Measurements from ENCODE around the gene DCAF12L1. TPM values are rescaled to one million over a fixed set of nuclear protein-coding genes. Genes with fewer than 3 reads are reported as not detected.

Gene DCAF12L1
- total RNA-seq, 2 donors from 2014 or later, result 1.9 to 2.8 TPM

DNA sequence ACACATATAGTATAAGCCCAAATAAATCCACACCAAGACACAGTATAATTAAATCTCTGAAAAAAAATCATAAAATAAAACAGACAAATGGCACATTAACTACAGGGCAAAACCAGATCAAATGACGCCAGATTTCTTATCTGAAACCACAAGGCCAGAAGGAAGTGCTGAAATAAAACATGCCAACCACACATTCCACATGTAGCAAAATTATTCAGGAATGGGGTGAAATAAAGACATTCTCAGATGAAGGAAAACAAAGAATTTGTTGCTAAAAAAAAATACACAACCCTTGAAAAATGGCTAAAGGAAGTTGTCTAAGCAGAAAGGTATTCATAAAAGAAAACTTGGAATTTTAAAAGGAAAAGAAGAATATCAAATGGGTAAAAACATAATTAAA lies 4.5 kb upstream of the DCAF12L1 start:
- H3K4me1 Mint-ChIP-seq, result no peaks in the 10 kb centered on the region
- no peaks in the 10 kb centered on the region for H3K36me3 Mint-ChIP-seq (ENCODE audit: low read depth)
- peaks cover 27% of the 10 kb centered on the region for H3K27me3 Mint-ChIP-seq (ENCODE audit: insufficient read depth)
- no peak overlapping the region for H3K27ac ChIP-seq (ENCODE audit: low read depth, low read length)
- no peak for DNase-seq
- no peak for TF ChIP-seq CTCF (conservative IDR thresholded peaks at IDR 0.05)
- no peak overlapping the region for H3K4me3 ChIP-seq (ENCODE audit: low read length)
- peaks cover 11% of the 10 kb centered on the region for H3K27me3 ChIP-seq (ENCODE audit: control insufficient read depth, insufficient read depth, low read length, poor library complexity, severe bottlenecking)
- no peaks in the 10 kb centered on the region for H3K4me1 ChIP-seq (ENCODE audit: control insufficient read depth, insufficient read depth, low read length)
- peaks cover 19% of the 10 kb centered on the region for H3K9me3 Mint-ChIP-seq
- no peaks in the 10 kb centered on the region for H3K9me3 ChIP-seq (ENCODE audit: control insufficient read depth, low read length)
- H3K27ac Mint-ChIP-seq, result no peak overlapping the region
- no peak overlapping the region for H3K9ac ChIP-seq (ENCODE audit: extremely low read depth, low read length, poor library complexity, severe bottlenecking)
- no peaks in the 10 kb centered on the region for H3K36me3 ChIP-seq (ENCODE audit: control insufficient read depth, insufficient read depth, low read length)
- WGBS, 2 experiments (ENCODE audit: insufficient coverage in 1 of 2, insufficient read length in 1 of 2), result no CpG with 5 or more reads among the region's 1 CpG
- no peak overlapping the region for H3K4me3 Mint-ChIP-seq

- Histone ChIP-seq H3K9me3 (ENCODE audit: control insufficient read depth, low read length) (no peaks in the 10 kb centered on the region), H3K36me3 (ENCODE audit: control insufficient read depth, insufficient read depth, low read length) (no peaks in the 10 kb centered on the region), H3K4me1 (ENCODE audit: control insufficient read depth, insufficient read depth, low read length) (no peaks in the 10 kb centered on the region), H3K9ac (ENCODE audit: extremely low read depth, low read length, poor library complexity, severe bottlenecking) (no peak overlapping the region), H3K27me3 (ENCODE audit: control insufficient read depth, insufficient read depth, low read length, poor library complexity, severe bottlenecking) (peaks cover 16% of the 10 kb centered on the region), H3K27ac (ENCODE audit: low read depth, low read length) (no peak overlapping the region), H3K4me3 (ENCODE audit: low read length) (no peak overlapping the region)
- H3K4me3 Mint-ChIP-seq, result peak overlapping the region; percentile 64
- TF ChIP-seq CTCF (conservative IDR thresholded peaks at IDR 0.05), result no peak
- peaks cover 28% of the 10 kb centered on the region for H3K9me3 Mint-ChIP-seq
- no peak overlapping the region for H3K27ac Mint-ChIP-seq
- no peak for DNase-seq
- no peaks in the 10 kb centered on the region for H3K36me3 Mint-ChIP-seq (ENCODE audit: low read depth)
- peaks cover 43% of the 10 kb centered on the region for H3K27me3 Mint-ChIP-seq (ENCODE audit: insufficient read depth)
- WGBS, 2 experiments (ENCODE audit: insufficient coverage in 1 of 2, insufficient read length in 1 of 2), result 92 to 100% methylated on average over 3 to 43 of the region's 43 CpGs
- H3K4me1 Mint-ChIP-seq, result no peaks in the 10 kb centered on the region
Observed at GRCh38 chrX:126551725-126552312, 795 bp downstream of the DCAF12L1 start.

GRCh38 chrX:126551306-126551705 lies 1.3 kb downstream of the DCAF12L1 start:
- no peak overlapping the region for H3K9ac ChIP-seq (ENCODE audit: extremely low read depth, low read length, poor library complexity, severe bottlenecking)
- no peak overlapping the region for H3K27ac Mint-ChIP-seq

More at GRCh38 chrX:126551306-126551705, 1.3 kb downstream of the DCAF12L1 start:
- H3K4me1 ChIP-seq (ENCODE audit: control insufficient read depth, insufficient read depth, low read length), result no peaks in the 10 kb centered on the region
- no peaks in the 10 kb centered on the region for H3K9me3 ChIP-seq (ENCODE audit: control insufficient read depth, low read length)
- H3K36me3 ChIP-seq (ENCODE audit: control insufficient read depth, insufficient read depth, low read length), result no peaks in the 10 kb centered on the region
- Mint-ChIP-seq H3K27me3 (ENCODE audit: insufficient read depth) (peaks cover 43% of the 10 kb centered on the region), H3K4me3 (peak overlapping the region; percentile 64), H3K4me1 (no peaks in the 10 kb centered on the region), H3K9me3 (peaks cover 28% of the 10 kb centered on the region), H3K36me3 (ENCODE audit: low read depth) (no peaks in the 10 kb centered on the region)
- H3K27ac ChIP-seq (ENCODE audit: low read depth, low read length), result no peak overlapping the region
- WGBS, 2 experiments (ENCODE audit: insufficient coverage in 1 of 2, insufficient read length in 1 of 2), result 93 to 96% methylated on average over 14 to 17 of the region's 17 CpGs
- peak; percentile 39 for DNase-seq
- H3K27me3 ChIP-seq (ENCODE audit: control insufficient read depth, insufficient read depth, low read length, poor library complexity, severe bottlenecking), result peaks cover 16% of the 10 kb centered on the region
- no peak overlapping the region for H3K4me3 ChIP-seq (ENCODE audit: low read length)
- no peak for TF ChIP-seq CTCF (conservative IDR thresholded peaks at IDR 0.05)

Data from endodermal cell (in vitro differentiated cells).